ENCODE results near the gene RTP1.
"Not testable (repeated sequence)": the region's sequence is repeated elsewhere in the genome, so short reads cannot be mapped to it uniquely, and the experiment has no call there.

RTP1 gene

GRCh38 chr3:187198490-187198889 is 1.2 kb downstream of the RTP1 start:
- no peak for DNase-seq (ENCODE audit: low read depth in 2 of 2)

GRCh38 chr3:187199463-187200050 is 2.3 kb downstream of the RTP1 start:
- DNase-seq (ENCODE audit: low read depth in 2 of 2) = not testable (repeated sequence)

- no peak for DNase-seq (ENCODE audit: low read depth in 2 of 2)
These were observed 8.4 kb downstream of the RTP1 start for GRCh38 chr3:187205683-187206082.

- DNase-seq (ENCODE audit: low read depth in 2 of 2) = no peak
These were observed 9.8 kb downstream of the RTP1 start for GRCh38 chr3:187207062-187207461.

- no peak for DNase-seq (ENCODE audit: low read depth in 2 of 2)
These were observed 10.3 kb downstream of the RTP1 start for GRCh38 chr3:187207624-187208023.

- no peak for DNase-seq (ENCODE audit: low read depth in 2 of 2)
These were observed 10.9 kb downstream of the RTP1 start for GRCh38 chr3:187208159-187208558.

GRCh38 chr3:187209491-187209890 is 12.2 kb downstream of the RTP1 start:
- DNase-seq (ENCODE audit: low read depth in 2 of 2) = no peak

- no peak for DNase-seq (ENCODE audit: low read depth in 2 of 2)
These were observed 12.8 kb downstream of the RTP1 start for GRCh38 chr3:187210091-187210490.

GRCh38 chr3:187210545-187211327 is 13.4 kb downstream of the RTP1 start:
- no peak for DNase-seq (ENCODE audit: low read depth in 2 of 2)

GRCh38 chr3:187211532-187212195 is 14.4 kb downstream of the RTP1 start:
- DNase-seq (ENCODE audit: low read depth in 2 of 2) = no peak

GRCh38 chr3:187212196-187212545 is 14.9 kb downstream of the RTP1 start:
- no peak for DNase-seq (ENCODE audit: low read depth in 2 of 2)

GRCh38 chr3:187212705-187213104 is 15.4 kb downstream of the RTP1 start:
- DNase-seq (ENCODE audit: low read depth in 2 of 2) = no peak

- no peak for DNase-seq (ENCODE audit: low read depth in 2 of 2)
These were observed 16.3 kb downstream of the RTP1 start for GRCh38 chr3:187213616-187214015.

GRCh38 chr3:187215460-187215859 is 18.2 kb downstream of the RTP1 start:
- no peak for DNase-seq (ENCODE audit: low read depth in 2 of 2)

GRCh38 chr3:187222801-187223200 is 25.5 kb downstream of the RTP1 start:
- DNase-seq (ENCODE audit: low read depth in 2 of 2) = no peak

GRCh38 chr3:187223799-187224198 is 26.5 kb downstream of the RTP1 start:
- no peak for DNase-seq (ENCODE audit: low read depth in 2 of 2)

- no peak for DNase-seq (ENCODE audit: low read depth in 2 of 2)
These were observed 30.5 kb downstream of the RTP1 start for GRCh38 chr3:187227658-187228258.

- DNase-seq (ENCODE audit: low read depth in 2 of 2) = no peak
These were observed 31.5 kb downstream of the RTP1 start for GRCh38 chr3:187228740-187229139.

- no peak for DNase-seq (ENCODE audit: low read depth in 2 of 2)
These were observed 32.7 kb downstream of the RTP1 start for GRCh38 chr3:187230011-187230410.

- DNase-seq (ENCODE audit: low read depth in 2 of 2) = no peak
These were observed 39.7 kb downstream of the RTP1 start for GRCh38 chr3:187236962-187237361.

GRCh38 chr3:187237741-187238140 is 40.5 kb downstream of the RTP1 start:
- no peak for DNase-seq (ENCODE audit: low read depth in 2 of 2)

- DNase-seq (ENCODE audit: low read depth in 2 of 2) = no peak
These were observed 41.0 kb downstream of the RTP1 start for GRCh38 chr3:187238239-187238638.

GRCh38 chr3:187238835-187239234 is 41.5 kb downstream of the RTP1 start:
- DNase-seq (ENCODE audit: low read depth in 2 of 2) = not testable (repeated sequence)
